ENCODE results near the gene ING4.

DNA sequence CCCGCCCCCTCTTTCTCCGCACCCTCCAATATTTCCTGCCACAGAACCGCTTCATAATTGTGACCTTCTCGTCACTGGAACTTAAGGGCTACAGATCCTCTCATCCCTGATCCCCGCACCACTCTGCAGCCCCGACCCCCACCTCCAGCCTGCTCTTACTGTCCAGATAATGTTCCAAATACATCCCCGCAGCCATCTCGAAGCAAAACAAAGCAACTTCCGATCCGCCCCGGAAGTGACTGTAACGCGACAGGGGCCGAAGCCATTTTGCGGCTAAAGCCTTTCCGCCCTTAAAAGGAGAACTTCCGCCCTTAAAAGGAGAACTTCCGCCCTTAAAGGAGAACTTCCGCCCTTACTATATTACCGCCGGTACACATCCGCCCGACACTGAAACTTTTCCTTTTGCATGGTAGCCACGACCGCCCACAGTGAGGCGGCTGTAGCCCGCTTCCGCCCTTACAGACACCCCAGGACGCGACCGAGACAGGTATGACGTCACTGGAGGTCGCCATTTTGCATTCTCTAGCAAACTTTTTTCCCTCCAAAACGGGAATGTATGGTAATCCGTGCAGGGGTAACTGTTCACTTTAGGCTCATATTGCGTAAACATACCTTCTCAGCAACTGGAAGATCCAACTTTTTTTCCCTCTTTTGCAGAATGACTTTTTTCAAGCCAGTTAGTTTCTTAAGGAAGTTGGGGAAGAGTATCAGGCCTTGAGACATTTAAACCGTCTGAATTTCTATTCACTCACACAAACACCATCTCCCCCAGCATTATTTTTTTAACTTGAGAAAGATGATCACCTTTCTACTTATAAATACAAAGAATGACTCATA is at the start of gene ING4:
- TF ChIP-seq, protein P1, sequence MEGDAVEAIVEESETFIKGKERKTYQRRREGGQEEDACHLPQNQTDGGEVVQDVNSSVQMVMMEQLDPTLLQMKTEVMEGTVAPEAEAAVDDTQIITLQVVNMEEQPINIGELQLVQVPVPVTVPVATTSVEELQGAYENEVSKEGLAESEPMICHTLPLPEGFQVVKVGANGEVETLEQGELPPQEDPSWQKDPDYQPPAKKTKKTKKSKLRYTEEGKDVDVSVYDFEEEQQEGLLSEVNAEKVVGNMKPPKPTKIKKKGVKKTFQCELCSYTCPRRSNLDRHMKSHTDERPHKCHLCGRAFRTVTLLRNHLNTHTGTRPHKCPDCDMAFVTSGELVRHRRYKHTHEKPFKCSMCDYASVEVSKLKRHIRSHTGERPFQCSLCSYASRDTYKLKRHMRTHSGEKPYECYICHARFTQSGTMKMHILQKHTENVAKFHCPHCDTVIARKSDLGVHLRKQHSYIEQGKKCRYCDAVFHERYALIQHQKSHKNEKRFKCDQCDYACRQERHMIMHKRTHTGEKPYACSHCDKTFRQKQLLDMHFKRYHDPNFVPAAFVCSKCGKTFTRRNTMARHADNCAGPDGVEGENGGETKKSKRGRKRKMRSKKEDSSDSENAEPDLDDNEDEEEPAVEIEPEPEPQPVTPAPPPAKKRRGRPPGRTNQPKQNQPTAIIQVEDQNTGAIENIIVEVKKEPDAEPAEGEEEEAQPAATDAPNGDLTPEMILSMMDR (IDR thresholded peaks at IDR 0.05) = no peak
- no peak for TF ChIP-seq ZFX (IDR thresholded peaks at IDR 0.05; ENCODE audit: borderline replicate concordance)

Measured in 22Rv1 (cell line).